RPMI7951 (cell line): Measurements from ENCODE around the gene HOXB3. TPM values are rescaled to one million over a fixed set of nuclear protein-coding genes. Genes with fewer than 3 reads are reported as not detected.
"Not testable (repeated sequence)": the region's sequence is repeated elsewhere in the genome, so short reads cannot be mapped to it uniquely, and the experiment has no call there.

ENCODE experiments used
- DNase-seq: peaks from one replicate; pipeline ENCODE4 v3.0.0-alpha.2; 2012; ENCODE audit warnings: low read depth
- total RNA-seq: library from RNA; depleted of rRNA; stranded (reverse); fragments of >200 nt; shearing (Covaris generic); gene quantifications from 2 replicates; pipeline ENCODE4 v1.2.3, GENCODE V29; 2014

Gene HOXB3
- total RNA-seq, 1 experiment from 2014 or later: 7.9 TPM

DNA sequence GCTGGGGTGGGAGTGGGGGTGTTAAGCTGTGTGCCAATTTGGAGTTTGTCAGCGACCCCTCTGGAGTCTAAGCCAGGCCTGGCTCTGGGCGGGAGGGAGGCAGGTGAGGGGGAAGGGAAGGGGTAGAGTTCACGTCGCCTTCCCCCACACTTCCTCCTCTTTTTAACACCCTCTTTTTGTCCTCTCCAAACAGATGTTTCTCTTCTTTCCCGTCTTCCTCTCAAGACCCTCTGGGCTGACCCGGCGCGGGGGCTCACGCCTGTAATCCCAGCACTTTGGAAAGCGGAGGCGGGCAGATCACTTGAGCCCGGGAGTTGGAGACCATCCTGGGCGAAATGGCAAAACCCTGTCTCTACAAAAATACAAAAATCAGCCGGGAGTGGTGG is 62.5 kb downstream of the HOXB3 start:
- no peak for DNase-seq

DNA sequence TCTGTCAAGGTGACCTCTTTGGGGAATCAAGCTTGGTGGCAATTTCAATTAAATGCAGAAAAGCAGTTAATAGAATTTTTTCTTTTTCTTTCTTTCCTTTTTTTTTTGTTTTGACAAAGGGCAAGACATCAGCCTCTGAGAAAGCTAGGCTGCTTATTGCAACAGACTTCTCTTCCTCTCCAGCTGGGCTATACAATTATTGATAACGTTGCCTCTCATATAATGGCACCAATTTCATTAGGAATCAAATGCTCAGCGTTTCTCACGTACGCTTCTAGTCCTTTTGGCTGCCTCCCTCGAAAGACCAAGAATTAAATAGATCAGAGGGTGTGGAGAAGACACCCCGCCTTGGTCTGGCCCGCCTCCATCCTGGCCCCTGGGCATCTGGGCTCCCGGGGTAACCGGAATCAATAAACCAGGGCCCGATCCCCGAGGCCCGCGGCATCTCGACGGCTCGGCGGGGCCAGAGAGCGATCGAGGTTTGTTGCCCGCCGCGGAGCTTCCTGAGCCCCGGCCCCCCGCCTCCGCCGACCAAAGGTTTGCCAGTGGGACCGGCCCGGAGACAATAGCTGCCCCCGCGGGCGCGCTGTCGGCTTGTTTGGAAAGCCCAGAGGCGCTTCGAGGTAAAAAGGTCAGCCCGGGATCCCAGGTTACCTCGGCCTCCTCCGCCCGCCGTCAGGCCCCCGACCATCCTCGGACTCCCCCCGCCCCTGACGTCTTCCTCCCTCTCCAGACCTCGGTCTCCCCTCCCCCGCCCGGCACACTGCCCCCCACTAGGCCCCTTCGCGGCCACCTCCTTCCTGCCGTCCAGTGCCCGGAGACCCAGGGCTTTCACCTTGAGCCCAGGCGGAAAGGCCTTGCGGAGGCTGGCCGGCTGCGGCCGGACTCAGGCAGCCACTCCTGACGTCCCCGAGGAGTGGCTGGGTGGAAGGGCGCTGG is 63.2 kb downstream of the HOXB3 start:
- no peak for DNase-seq

DNA sequence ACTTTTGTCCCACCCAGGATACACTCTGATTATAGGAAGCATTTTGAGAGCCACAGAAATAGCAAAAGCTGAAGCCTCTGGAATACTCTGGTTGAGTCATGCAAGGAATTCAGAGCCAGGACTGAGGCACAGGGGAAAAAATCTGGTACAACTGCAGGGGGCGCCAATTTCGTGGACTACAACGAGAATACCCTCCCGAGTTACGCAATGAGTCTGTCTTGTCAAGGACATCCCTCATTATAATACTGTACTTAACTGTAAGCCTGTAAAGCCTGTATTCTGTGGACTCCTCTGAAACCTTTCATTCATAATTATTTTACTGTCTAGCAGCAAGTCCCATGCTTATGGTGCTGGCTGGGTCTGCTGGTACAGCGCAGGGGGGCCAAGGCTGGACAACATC is 67.0 kb downstream of the HOXB3 start:
- no peak for DNase-seq

DNA sequence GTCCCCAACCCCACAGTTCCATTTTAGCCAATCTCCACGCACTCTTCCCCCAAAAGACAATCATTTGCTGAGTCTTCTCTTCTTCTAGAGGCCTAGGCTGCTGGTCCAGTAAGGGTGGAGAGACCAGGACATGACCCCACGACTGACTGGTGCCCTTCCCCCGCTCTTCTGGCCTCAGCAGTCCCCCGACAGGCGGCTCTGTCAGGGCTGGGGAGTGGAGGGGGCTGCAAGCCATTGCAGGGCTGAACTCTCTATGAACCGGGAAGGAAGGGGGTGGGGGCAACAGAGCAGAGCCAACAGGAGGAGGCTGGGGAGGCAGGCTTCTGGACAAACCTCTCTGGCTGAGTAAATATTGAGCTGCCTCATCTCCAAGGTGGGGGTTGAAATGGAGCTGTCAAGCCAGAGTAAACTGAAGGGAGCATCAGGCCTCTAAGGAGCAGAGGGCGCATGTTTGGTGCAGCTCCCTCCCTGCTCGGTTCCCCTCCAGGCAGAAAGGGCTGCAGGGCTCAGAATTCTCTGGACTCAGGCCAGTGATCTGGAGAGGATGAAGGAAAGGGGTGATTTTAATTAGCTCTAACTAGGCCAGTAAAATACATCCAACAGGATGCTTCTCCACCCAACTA is 67.9 kb downstream of the HOXB3 start:
- DNase-seq: no peak

DNA sequence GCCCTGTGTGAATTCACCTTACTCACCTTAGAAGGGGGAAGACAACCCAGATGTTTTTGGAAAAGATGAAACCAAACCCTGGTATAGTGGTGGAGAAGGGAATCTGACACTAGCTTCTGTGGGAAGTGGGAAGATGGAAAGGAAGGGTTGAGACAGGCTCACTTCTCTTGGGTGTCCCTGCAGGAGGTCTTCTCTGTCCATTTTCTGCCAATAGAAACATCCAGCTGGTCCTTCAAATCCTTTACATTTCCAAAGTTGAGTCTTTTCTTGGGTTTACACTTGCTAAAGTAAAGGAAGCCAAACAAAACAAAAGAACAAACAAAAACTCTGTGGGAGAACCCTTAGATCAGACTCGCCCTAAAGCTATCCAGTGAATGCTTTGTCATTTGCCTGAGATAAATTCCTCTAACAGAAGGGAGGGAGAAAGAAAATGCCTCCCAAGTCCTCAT is 69.4 kb downstream of the HOXB3 start:
- DNase-seq: peak; percentile 43

DNA sequence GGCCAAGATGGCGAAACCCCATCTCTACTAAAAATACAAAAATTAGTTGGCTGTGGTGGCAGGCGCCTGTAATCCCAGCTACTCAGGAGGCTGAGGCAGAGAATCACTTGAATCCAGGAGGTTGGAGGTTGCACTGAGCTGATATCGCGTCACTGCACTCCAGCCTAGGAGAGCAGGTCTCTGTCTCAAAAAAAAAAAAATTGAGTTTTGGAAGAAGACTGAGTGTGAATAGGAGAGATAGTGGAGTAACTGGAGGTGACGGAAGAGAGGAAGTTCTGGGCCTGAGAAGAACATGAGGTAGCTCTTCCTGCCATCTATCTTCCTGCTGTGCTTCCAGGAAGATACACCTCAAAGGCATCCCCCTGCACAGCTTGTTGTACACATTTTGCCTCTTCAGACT is 70.6 kb downstream of the HOXB3 start:
- DNase-seq: no peak

DNA sequence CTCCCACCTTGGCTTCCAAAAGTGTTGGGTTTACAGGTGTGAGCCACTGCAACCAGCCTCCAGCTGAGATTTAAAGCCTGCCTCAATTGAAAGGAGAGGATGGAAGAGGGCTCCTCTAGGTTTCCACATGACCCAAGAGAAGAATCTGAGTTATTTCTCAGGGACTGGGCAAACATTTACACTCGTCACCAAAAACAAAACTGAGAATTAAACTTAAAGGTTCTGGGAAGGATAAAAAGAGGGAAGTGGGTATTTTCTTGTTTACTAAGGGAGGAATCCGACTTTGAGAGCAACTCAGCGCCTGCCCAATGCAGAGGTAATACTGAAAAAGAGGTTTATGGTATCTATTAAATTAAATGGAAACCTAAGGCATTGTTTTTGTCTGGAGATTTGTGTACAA is 72.6 kb downstream of the HOXB3 start:
- DNase-seq: no peak

DNA sequence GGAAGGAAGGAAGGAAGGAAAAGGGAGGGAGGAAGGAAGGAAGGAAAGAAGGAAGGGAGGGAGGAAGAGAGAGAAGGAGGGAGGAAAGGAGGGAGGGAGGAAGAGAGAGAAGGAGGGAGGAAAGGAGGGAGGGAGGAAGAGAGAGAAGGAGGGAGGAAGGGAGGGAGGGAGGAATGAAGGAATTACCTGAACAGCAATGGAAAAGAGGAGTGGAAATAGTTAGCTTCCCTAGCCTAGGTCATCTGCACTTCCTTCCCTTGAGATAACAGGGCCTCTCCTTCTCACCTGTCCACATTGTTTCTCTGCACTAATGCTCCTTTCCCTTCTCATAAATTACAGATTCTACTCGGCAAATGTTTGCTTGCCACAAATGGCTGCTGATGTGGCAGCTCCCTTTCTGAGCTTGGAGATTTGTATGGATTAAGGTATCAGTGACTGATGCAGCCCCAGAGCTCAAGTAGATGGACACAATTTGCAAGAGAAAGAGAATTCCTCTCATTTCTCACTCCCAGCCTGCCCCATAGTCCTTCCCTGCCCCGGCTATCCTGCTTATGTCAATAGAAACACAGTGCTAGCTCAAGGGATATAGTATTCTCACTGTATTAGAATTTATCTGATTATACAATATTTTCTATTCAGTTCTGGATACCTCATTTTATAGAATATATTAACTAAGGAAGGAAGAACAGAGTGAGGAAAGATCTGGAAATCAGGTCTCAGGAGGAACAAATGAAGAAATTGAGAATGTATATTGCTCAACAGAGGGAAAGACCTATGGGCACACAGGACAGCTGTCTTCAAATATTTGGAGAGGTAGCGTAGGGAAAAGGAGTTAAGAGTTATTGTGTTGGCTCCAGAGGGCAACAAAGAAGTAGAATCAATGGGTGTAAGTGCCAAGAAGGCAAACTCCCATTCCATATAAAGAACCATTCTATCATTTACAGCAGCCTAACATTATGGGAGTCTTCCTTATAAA is 73.8 kb downstream of the HOXB3 start:
- no peak for DNase-seq

DNA sequence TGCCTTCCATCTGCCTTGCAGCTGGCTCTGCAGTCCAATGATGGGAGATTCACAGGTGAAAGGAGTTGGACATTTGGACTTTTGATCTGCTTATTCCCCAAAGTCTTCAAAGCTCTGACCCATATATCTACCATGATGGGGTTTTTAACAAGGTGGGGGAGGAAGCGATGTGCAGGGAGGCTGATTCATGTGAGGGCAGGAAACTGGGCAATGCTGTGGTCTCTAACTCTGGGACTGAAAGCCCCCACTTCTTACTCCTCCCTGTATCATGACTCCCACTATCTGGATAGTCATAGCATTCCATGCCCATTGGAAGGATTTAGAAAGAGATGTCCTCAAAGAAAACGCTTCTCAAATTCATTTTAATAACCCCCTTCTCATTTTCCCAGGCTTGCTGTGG is 75.6 kb downstream of the HOXB3 start:
- DNase-seq: no peak

DNA sequence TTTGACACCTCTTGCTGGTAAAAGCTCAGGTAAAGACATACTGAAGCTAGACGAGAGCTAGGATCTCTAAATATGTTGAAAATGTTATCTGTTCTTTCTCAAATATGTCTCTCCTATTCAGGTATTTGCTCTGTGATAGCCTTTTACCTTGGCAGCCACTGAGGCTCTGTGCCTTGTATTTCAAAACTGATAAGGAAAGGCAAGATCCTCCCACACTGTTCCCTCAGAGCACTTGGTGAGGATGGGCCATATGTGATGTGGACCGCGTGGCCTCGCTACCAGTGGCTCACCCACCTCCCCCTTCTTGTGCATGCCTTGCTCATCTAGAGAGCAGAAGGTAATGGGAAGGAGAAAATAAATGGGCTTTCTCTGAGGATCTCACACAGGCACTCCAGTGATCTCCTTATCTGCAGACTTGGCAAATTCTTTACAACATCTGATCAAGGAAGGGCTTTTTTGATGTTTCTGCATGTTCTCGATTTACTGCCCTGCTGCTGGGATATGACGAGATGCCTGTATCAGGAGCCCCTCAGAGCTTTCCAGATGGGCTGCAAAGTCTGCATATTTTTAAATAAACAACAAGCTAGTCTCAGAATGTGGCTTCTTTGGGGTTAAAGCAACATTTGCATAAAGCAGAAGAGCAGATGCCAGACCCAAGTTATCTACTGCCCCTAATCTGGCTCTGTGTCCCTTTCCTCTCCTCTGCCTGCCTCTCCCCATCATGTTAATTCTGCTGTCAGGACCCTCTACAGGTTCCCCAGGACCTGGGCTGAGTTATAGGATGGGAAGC is 76.2 kb downstream of the HOXB3 start:
- DNase-seq: no peak

DNA sequence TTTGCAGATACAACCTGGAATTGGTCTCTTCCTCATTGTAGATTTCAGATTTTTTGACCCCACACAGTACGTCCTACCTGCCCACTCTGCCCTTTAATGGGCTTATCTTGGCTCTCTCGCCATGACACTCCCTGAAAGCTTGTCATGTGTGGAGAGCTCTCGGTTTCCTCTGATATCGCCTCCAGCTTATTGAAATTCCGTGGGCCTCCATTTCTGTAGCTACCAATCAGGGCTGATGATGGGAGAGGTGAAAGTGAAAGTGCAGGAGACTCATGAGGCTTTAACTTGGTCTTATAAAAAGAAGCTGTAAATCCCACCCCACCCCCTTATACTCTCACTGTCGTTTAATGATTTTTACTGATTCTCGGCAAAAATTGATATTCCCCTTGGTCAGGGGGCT is 76.9 kb downstream of the HOXB3 start:
- peak; percentile 64 for DNase-seq

DNA sequence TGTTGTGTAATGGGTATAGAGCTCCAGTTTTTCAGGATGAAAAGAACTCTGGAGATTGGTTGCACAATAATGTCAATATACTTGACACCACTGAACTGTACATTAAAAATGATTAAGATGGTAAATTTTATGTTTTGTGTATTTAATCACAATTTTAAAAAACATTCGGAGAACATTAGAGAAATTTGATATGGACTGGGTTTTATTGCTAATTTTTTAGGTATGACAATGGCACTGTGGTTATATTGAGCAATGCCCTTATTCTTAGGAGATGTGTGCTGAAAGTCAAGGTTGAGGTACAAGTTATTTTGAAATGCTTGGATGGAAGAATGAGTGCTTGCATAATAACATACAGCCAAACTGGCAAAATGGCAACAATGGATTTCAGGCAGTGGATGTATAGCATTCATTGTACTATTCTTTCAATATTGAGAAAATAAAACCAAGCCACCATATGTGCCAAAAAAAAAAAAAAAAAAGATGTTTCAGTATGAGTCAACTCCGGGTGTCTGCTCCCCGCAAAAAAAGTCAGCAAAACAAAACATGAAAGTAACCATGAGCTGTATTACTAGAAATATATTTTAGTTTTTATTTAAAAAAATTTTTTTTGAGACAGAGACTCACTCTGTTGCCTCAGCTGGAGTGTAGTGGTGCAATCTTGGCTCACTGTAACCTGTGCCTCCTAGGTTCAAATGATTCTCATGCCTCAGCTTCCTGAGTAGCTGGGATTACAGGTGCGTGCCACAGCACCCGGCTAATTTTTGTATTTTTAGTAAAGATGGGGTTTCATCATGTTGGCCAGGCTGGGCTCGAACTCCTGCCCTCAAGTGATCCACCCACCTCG is 79.1 kb downstream of the HOXB3 start:
- peak; percentile 32 for DNase-seq

DNA sequence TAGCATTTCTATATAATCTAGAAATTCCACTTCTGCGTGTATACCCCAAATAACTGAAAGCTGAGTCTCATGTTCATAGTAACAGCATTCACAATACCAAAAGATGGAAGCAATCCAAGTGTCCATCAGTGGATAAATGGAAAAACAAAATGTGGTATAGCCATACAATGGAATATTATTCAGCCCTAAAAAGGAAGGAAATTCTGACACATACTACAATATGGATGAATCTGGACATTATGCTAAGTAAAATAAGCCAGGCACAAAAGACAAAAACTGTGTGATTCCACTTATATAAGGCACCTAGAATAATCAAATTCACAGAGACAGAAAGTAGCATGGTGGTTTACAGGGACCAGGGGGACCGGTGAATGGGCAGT is 79.7 kb downstream of the HOXB3 start:
- DNase-seq: no peak

DNA sequence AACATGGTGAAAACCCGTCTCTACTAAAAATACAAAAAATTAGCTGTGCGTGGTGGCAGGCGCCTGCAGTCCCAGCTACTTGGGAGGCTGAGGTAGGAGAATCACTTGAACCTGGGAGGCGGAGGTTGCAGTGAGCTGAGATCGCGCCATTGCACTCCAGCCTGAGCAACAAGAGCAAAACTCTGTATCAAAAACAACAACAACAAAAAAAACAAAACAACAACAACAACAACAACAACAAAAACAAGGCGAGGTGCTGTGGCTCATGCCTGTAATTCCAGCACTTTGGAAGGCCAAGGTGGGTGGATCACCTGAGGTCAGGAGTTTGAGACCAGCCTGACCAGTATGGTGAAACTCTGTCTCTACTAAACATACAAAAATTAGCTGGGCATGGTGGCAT is 80.3 kb downstream of the HOXB3 start:
- DNase-seq: not testable (repeated sequence)

DNA sequence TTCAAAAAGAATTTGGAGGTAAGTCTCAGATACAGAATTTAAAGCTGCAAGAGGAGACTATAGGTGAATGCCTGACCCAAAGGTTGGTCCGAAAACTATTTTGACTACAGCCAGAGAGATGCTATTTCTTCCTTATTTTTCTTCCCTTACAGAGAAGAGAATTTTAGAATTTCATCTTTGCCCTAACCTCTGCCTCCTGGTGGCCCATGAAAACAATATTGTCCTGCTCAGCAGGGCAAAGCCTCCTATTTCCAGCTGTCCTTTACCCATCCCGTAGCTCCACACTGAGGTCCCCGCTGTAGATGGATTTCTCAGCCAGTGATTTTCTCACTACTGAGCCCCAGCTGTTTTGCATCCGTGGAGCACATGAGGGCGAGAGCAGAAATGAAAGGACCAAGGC is 83.8 kb downstream of the HOXB3 start:
- no peak for DNase-seq

DNA sequence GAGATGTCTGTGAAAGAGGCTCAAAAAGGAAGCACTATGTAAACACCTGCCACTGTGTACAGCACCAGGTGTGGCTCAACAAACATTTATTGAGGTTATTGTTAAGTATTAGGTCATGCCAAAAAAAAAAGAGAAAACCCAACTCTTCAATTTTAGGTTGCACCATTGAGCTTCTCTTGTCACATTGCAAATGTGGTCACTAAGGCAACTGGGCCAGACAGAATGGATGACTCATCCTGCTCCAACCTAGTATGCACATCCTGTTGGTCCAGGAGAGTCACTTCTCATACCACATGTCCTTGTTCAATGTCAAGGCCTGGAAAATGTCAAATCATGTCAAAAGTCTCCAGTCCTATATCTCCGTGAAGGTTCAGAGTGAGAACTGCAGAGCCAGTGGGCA is 84.3 kb downstream of the HOXB3 start:
- peak; percentile 91 for DNase-seq

DNA sequence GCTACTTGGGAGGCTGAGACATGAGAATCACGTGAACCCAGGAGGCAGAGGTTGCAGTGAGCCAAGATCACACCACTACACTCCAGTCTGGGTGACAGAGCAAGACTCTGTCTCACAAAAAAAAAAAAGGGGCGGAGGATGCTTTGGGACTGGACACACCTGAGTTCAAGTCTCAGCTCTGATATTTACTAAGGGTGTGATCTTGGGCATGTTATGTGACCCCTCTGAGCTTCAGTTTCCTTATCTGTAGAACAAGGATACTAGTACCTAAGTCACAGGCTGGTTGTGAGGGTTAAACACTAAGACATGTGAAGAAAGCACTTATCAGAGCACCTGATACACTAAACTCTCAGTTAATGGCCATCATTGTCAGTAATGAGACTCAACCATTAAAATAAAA is 85.1 kb downstream of the HOXB3 start:
- DNase-seq: no peak

DNA sequence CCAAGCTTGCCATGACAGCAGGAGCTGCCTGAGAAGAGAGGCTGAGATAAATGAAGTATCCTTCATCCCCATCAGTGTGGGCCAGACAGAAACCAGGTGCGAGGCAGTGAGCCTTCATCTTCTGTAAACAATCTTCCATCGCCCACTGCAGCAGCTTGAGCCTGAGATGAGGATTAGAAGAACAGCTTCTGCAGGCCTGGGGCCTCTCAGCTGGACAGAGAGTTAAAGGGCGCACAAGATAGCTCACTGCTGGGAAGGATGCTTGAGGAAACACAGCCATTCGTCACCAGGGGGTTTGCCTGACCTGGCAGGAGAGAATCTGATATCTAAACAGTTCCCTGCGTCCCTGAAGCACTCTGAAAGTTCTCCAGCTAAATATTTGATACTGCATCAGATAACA is 86.3 kb downstream of the HOXB3 start:
- no peak for DNase-seq

DNA sequence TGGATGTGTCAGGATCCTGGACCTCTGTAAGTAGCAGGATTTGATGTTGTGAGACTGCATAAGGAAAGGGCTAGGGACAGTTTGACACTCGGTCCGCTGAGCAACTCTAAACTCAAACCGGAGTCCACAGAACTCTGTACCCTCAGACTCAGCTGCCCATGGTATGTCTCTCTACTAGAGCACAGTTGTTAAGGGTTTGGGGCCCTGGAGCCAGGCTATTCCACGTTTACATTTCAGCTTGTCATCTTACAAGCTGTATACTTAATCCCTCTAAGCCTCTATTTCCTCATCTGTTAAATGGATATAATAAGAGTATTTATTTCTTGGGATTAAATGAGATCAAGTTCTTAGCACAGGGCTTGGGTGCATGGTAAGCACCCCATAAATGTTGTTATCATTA is 87.1 kb downstream of the HOXB3 start:
- DNase-seq: no peak

DNA sequence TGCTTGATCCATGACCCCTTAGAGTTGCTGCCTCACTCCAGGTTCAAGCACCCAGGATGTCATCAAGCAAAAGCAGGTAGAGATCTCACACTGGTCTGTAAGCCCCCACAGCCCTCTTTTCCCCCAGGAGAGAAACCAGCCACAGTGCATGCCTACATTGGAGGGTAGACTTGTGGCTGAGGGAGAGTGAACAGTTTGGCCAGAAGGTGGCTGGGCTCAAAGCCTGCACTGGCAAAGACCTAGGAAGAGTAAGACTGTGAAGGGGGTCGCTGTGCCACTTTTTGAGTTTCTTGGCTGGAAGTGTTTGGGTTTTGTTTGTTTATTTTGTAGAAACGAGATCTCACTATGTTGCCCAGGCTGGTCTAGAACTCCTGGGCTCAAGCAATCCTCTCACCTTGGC is 87.7 kb downstream of the HOXB3 start:
- DNase-seq: no peak
